Endothelial cell (in vitro differentiated cells): ENCODE measurements around the gene WDR5B. TPM values are rescaled to one million over a fixed set of nuclear protein-coding genes. Genes with fewer than 3 reads are reported as not detected.
A peak's percentile ranks its signal among the peaks of the same experiment; 100 is the strongest.

Source experiments
- DNase-seq: peaks from one replicate; pipeline ENCODE4 v3.0.0; 2021; ENCODE audit warnings: low spot score
- H3K27ac Mint-ChIP-seq: one replicate; pipeline ENCODE4 v1.8.0; 2021; ENCODE audit warnings: mixed read lengths, inconsistent platforms; ENCODE audit not compliant: unreplicated experiment
- H3K27me3 Mint-ChIP-seq: one replicate; pipeline ENCODE4 v1.8.0; 2021; ENCODE audit warnings: mild to moderate bottlenecking, moderate library complexity, mixed read lengths, inconsistent platforms; ENCODE audit not compliant: unreplicated experiment
- H3K36me3 Mint-ChIP-seq: one replicate; pipeline ENCODE4 v1.8.0; 2021; ENCODE audit warnings: mild to moderate bottlenecking, low read depth, mixed read lengths, inconsistent platforms; ENCODE audit not compliant: unreplicated experiment
- H3K4me1 Mint-ChIP-seq: one replicate; pipeline ENCODE4 v1.8.0; 2021; ENCODE audit warnings: mild to moderate bottlenecking, mixed read lengths, inconsistent platforms; ENCODE audit not compliant: unreplicated experiment
- H3K4me3 Mint-ChIP-seq: one replicate; pipeline ENCODE4 v1.8.0; 2021; ENCODE audit warnings: mild to moderate bottlenecking, mixed read lengths, inconsistent platforms; ENCODE audit not compliant: unreplicated experiment
- H3K9me3 Mint-ChIP-seq: one replicate; pipeline ENCODE4 v1.8.0; 2021; ENCODE audit warnings: mixed read lengths, inconsistent platforms; ENCODE audit not compliant: unreplicated experiment
- CTCF ChIP-seq: fragments of 200-600 bp; sonication (generic); IDR thresholded peaks from one replicate; pipeline ENCODE4 v1.5.0; 2021; ENCODE audit warnings: antibody characterized with exemption; ENCODE audit not compliant: unreplicated experiment
- long read RNA-seq: library from polyadenylated mRNA; unstranded; transcript quantifications from one replicate; pipeline ENCODE4 v2.0.0, GENCODE V29; 2020; ENCODE audit not compliant: unreplicated experiment
- total RNA-seq: library from RNA; stranded (reverse); fragmentation: NEBNext Ultra II Directional; extraction: Animal tissue kit (Norgen Biotek cat#: 25700); gene quantifications from one replicate; pipeline ENCODE4 v1.2.1, GENCODE V29; 2021; ENCODE audit not compliant: unreplicated experiment

WDR5B gene
- 3.1 TPM for total RNA-seq
- long read RNA-seq, transcript WDR5B-201 (1 exons, 3,720 nt): major isoform, 5 of 5 reads
- long read RNA-seq, partial matches to known transcripts: 0 of 5 reads
- long read RNA-seq, other reads (novel, unspliced or antisense): 0 of 5 reads

DNA sequence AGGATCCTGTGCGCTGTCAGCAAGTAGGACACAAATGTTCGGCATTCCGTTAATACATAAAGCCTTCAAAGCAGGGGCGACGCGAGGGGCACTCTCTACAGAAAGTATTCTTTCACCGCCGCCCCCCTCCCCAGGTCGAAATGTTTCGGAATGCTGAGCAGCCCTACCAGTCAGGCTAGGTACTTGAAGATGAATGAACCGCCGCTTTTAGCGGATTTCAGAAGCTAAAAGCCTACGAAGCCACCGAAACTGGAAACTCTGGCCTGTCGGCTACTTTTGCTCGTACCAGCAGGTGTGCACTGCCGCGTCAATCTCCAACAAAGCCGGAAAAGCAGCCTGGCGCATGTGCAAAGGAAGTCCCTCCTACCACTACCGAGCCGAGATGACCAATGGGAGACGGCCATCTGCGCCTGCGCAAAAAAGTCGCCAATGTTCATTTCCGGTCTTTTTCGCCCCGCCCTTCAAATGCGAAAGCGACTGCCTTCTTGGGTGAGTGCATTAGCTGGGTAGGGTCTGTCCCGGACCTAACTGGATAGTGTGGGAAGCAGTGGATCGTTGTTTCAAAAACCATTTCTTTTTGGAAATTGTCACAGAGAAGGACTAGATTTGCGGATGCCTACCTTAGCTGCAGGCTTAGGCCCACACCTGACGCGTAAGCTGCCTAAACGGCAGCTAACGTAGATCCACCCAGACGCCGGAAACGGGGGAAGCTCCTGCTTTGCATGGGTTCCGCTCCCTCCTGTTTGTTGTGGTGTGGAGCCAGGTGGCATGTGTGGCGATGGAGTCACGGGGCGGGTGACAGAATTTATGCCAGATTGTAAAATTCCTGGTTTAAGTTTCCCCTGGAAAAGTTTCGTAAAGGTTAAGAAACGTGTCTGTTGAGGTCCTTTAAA is at the start of gene WDR5B:
TSS of gene WDR5B (minus strand) at position 301 of the 893 bp plus-strand sequence. CDS start 534 bp downstream, outside the sequence.
- DNase-seq: peak; percentile 97
- Mint-ChIP-seq H3K4me1 (peaks cover 18% of the 10 kb centered on the region), H3K36me3 (no peaks in the 10 kb centered on the region), H3K27ac (peak within 1 kb of the TSS; percentile 100), H3K4me3 (peak within 1 kb of the TSS; percentile 98), H3K9me3 (no peaks in the 10 kb centered on the region), H3K27me3 (peaks cover 6% of the 10 kb centered on the region)
- TF ChIP-seq CTCF: no peak

GRCh38 chr3:122464659-122465058 is 48.8 kb upstream of the WDR5B start:
- no peak overlapping the region for H3K4me3 Mint-ChIP-seq
- no peak overlapping the region for H3K27ac Mint-ChIP-seq
- no peak for TF ChIP-seq CTCF
- H3K9me3 Mint-ChIP-seq: no peaks in the 10 kb centered on the region
- peaks cover 8% of the 10 kb centered on the region for H3K36me3 Mint-ChIP-seq
- no peak for DNase-seq
- peaks cover 24% of the 10 kb centered on the region for H3K4me1 Mint-ChIP-seq
- no peaks in the 10 kb centered on the region for H3K27me3 Mint-ChIP-seq

DNA sequence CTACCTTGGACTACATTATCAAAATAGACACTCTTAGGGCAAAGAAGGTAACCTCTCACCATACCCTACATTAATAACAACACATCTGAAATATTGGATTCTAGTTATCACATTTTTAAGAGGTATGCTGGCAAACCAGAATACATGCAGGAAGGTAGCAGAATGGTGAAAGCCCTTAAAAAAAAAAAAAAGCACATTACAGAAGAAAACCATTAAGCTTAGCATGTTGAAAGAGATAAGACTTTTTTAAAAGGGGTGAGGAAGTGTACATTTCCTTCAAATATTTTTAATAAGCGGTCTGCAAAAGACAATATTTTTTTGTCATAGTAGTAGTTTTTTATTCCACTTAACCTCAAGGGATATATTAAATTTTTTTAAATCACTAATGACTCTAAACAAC is 46.5 kb upstream of the WDR5B start:
- DNase-seq: no peak
- TF ChIP-seq CTCF: no peak
- H3K4me3 Mint-ChIP-seq: no peak overlapping the region
- no peaks in the 10 kb centered on the region for H3K27me3 Mint-ChIP-seq
- no peak overlapping the region for H3K27ac Mint-ChIP-seq
- H3K9me3 Mint-ChIP-seq: no peaks in the 10 kb centered on the region
- H3K36me3 Mint-ChIP-seq: peaks cover 21% of the 10 kb centered on the region
- peaks cover 11% of the 10 kb centered on the region for H3K4me1 Mint-ChIP-seq

GRCh38 chr3:122461806-122462205 is 45.9 kb upstream of the WDR5B start:
- peaks cover 11% of the 10 kb centered on the region for H3K4me1 Mint-ChIP-seq
- no peak for TF ChIP-seq CTCF
- no peak overlapping the region for H3K4me3 Mint-ChIP-seq
- peak overlapping the region; percentile 34 for H3K27ac Mint-ChIP-seq
- H3K9me3 Mint-ChIP-seq: no peaks in the 10 kb centered on the region
- H3K27me3 Mint-ChIP-seq: no peaks in the 10 kb centered on the region
- peaks cover 18% of the 10 kb centered on the region for H3K36me3 Mint-ChIP-seq
- no peak for DNase-seq

- H3K27ac Mint-ChIP-seq: no peak overlapping the region
- no peak overlapping the region for H3K4me3 Mint-ChIP-seq
- no peaks in the 10 kb centered on the region for H3K27me3 Mint-ChIP-seq
- DNase-seq: no peak
- TF ChIP-seq CTCF: peak; percentile 16
- H3K36me3 Mint-ChIP-seq: peaks cover 19% of the 10 kb centered on the region
- no peaks in the 10 kb centered on the region for H3K9me3 Mint-ChIP-seq
- H3K4me1 Mint-ChIP-seq: peaks cover 11% of the 10 kb centered on the region
These were observed 43.1 kb upstream of the WDR5B start for GRCh38 chr3:122458992-122459391.
